Right renal pelvis (tissue), 4 donors: ENCODE results near the gene ERC2. TPM values are rescaled to one million over a fixed set of nuclear protein-coding genes. Genes with fewer than 3 reads are reported as not detected.
"Not testable (repeated sequence)": the region's sequence is repeated elsewhere in the genome, so short reads cannot be mapped to it uniquely, and the experiment has no call there.

Experiments
- DNase-seq, 4 donors: peaks; one replicate each; pipeline ENCODE4 v3.0.0-alpha.2; 2013; ENCODE audit warnings: low read depth in 4 of 4, low spot score in 3 of 4, missing footprints in 1 of 4
- polyA plus RNA-seq, 4 donors: library from polyadenylated mRNA; unstranded; fragments of 120-200 nt; gene quantifications; one replicate each; pipeline ENCODE4 v1.2.1, GENCODE V29; 2013; ENCODE audit not compliant: insufficient read length in 4 of 4

The ERC2 gene
- polyA plus RNA-seq, 4 donors = 2.3 to 3.4 (median 3.0) TPM

GRCh38 chr3:55870594-55870993, 597.7 kb downstream of the ERC2 start:
- DNase-seq = no peak

GRCh38 chr3:55868347-55868746, 599.9 kb downstream of the ERC2 start:
- DNase-seq = no peak

GRCh38 chr3:55863028-55863427, 605.2 kb downstream of the ERC2 start:
- no peak for DNase-seq

- peak in 1 of 4 donors; percentile 25 for DNase-seq
Observed at GRCh38 chr3:55860049-55860721, 608.1 kb downstream of the ERC2 start.

GRCh38 chr3:55859305-55859704, 609.0 kb downstream of the ERC2 start:
- DNase-seq = no peak

GRCh38 chr3:55858727-55859126, 609.5 kb downstream of the ERC2 start:
- no peak for DNase-seq

- no peak for DNase-seq
Observed at GRCh38 chr3:55858302-55858701, 610.0 kb downstream of the ERC2 start.

- no peak for DNase-seq
Observed at GRCh38 chr3:55857633-55858032, 610.6 kb downstream of the ERC2 start.

GRCh38 chr3:55855311-55855710, 613.0 kb downstream of the ERC2 start:
- DNase-seq = no peak

GRCh38 chr3:55854494-55854893, 613.8 kb downstream of the ERC2 start:
- peak in 1 of 4 donors; percentile 45 for DNase-seq

GRCh38 chr3:55852326-55852725, 615.9 kb downstream of the ERC2 start:
- no peak for DNase-seq

- no peak for DNase-seq
Observed at GRCh38 chr3:55842204-55842603, 626.1 kb downstream of the ERC2 start.

- not testable (repeated sequence) for DNase-seq
Observed at GRCh38 chr3:55831876-55832275, 636.4 kb downstream of the ERC2 start.

- DNase-seq = no peak
Observed at GRCh38 chr3:55828712-55829111, 639.6 kb downstream of the ERC2 start.

GRCh38 chr3:55827786-55828185, 640.5 kb downstream of the ERC2 start:
- DNase-seq = peak in 1 of 4 donors; percentile 8

GRCh38 chr3:55826731-55827496, 641.4 kb downstream of the ERC2 start:
- DNase-seq = no peak

GRCh38 chr3:55826097-55826496, 642.2 kb downstream of the ERC2 start:
- DNase-seq = no peak

- no peak for DNase-seq
Observed at GRCh38 chr3:55824406-55824805, 643.9 kb downstream of the ERC2 start.

GRCh38 chr3:55823829-55824228, 644.4 kb downstream of the ERC2 start:
- DNase-seq = no peak

- no peak for DNase-seq
Observed at GRCh38 chr3:55823001-55823400, 645.3 kb downstream of the ERC2 start.

GRCh38 chr3:55819005-55819404, 649.3 kb downstream of the ERC2 start:
- DNase-seq = no peak

- DNase-seq = no peak
Observed at GRCh38 chr3:55818485-55818884, 649.8 kb downstream of the ERC2 start.
